CD14-positive monocyte (primary cell): ENCODE data around the gene OR2M7. TPM values are rescaled to one million over a fixed set of nuclear protein-coding genes. Genes with fewer than 3 reads are reported as not detected.

Experiments
- DNase-seq, 3 donors: peaks; one replicate each; pipeline ENCODE4 v3.0.0-alpha.2; 2011 to 2022
- H2AFZ ChIP-seq: 2 replicates; pipeline ENCODE4 v1.6.0; 2012; ENCODE audit warnings: mild to moderate bottlenecking, low read depth, low read length, inconsistent platforms; ENCODE audit not compliant: insufficient read depth, poor library complexity, severe bottlenecking
- H3K27ac ChIP-seq, 2 donors: 1 replicate in 1 of 2; 2 replicates in 1 of 2; pipeline ENCODE4 v1.5.1; 2012 to 2013; ENCODE audit warnings: low read length in 2 of 2, control low read depth in 1 of 2, inconsistent platforms in 1 of 2, low read depth in 1 of 2, mild to moderate bottlenecking in 1 of 2
- H3K27me3 ChIP-seq, 2 donors: one replicate each; pipeline versions ENCODE4 v1.6.0 to v1.6.1; 2011 to 2013; ENCODE audit warnings: low read length in 2 of 2; ENCODE audit not compliant: control insufficient read depth in 2 of 2, insufficient read depth in 2 of 2
- H3K36me3 ChIP-seq, 2 donors: replicated peaks in 1 of 2; 1 replicate in 1 of 2; 2 replicates in 1 of 2; pipeline versions ENCODE4 v1.5.1 to v1.6.1; 2012 to 2013; ENCODE audit warnings: low read length in 2 of 2, control low read depth in 1 of 2, inconsistent platforms in 1 of 2, mild to moderate bottlenecking in 1 of 2; ENCODE audit not compliant: insufficient read depth in 2 of 2, control insufficient read depth in 1 of 2
- H3K4me1 ChIP-seq, 2 donors: 1 replicate in 1 of 2; 2 replicates in 1 of 2; pipeline versions ENCODE4 v1.5.1 to v1.6.1; 2012 to 2013; ENCODE audit warnings: low read length in 2 of 2, control low read depth in 1 of 2, inconsistent platforms in 1 of 2, mild to moderate bottlenecking in 1 of 2, moderate library complexity in 1 of 2; ENCODE audit not compliant: insufficient read depth in 2 of 2, control insufficient read depth in 1 of 2
- H3K4me2 ChIP-seq: replicated peaks from 2 replicates; pipeline ENCODE3; 2012; ENCODE audit warnings: low read length, moderate library complexity, mild to moderate bottlenecking; ENCODE audit not compliant: poor library complexity, severe bottlenecking; ENCODE audit errors: extremely low read depth
- H3K4me3 ChIP-seq, 3 experiments: fragments of 200-600 bp in 1 of 3; sonication (generic) in 1 of 3; replicated peaks in 1 of 3; 1 replicate in 2 of 3; 2 replicates in 1 of 3; pipeline ENCODE4 v1.5.1; 2011 to 2013; ENCODE audit warnings: low read length in 3 of 3, mild to moderate bottlenecking in 3 of 3, control low read depth in 2 of 3, low read depth in 2 of 3, inconsistent platforms in 1 of 3, moderate library complexity in 1 of 3
- H3K79me2 ChIP-seq: 2 replicates; pipeline ENCODE4 v1.6.0; 2012; ENCODE audit warnings: mild to moderate bottlenecking, control low read depth, inconsistent platforms, low read length, moderate library complexity; ENCODE audit not compliant: insufficient read depth
- H3K9ac ChIP-seq: 2 replicates; pipeline ENCODE4 v1.6.0; 2017; ENCODE audit warnings: low read length, mild to moderate bottlenecking; ENCODE audit not compliant: insufficient read depth, poor library complexity, severe bottlenecking
- H3K9me3 ChIP-seq, 2 donors: replicated peaks in 1 of 2; 1 replicate in 1 of 2; 2 replicates in 1 of 2; pipeline versions ENCODE4 v1.5.1 to v1.6.1; 2012 to 2013; ENCODE audit warnings: low read length in 2 of 2, control low read depth in 1 of 2; ENCODE audit not compliant: control insufficient read depth in 1 of 2, insufficient read depth in 1 of 2
- H4K20me1 ChIP-seq: 2 replicates; pipeline ENCODE4 v1.6.0; 2012; ENCODE audit warnings: mild to moderate bottlenecking, low read length, control low read depth, moderate library complexity; ENCODE audit not compliant: insufficient read depth
- H3K27ac Mint-ChIP-seq, 7 donors: one replicate each; pipeline ENCODE4 v1.8.0; 2020; ENCODE audit warnings: mild to moderate bottlenecking in 7 of 7, mixed read lengths in 7 of 7, moderate library complexity in 6 of 7, inconsistent platforms in 2 of 7
- H3K27me3 Mint-ChIP-seq, 3 donors: one replicate each; pipeline ENCODE4 v1.8.0; 2021 to 2022; ENCODE audit warnings: low read depth in 3 of 3, mild to moderate bottlenecking in 3 of 3, mixed read lengths in 3 of 3, moderate library complexity in 3 of 3, inconsistent platforms in 1 of 3
- H3K36me3 Mint-ChIP-seq, 2 donors: one replicate each; pipeline ENCODE4 v1.8.0; 2020; ENCODE audit warnings: mixed read lengths in 2 of 2, inconsistent platforms in 1 of 2, mild to moderate bottlenecking in 1 of 2
- H3K4me1 Mint-ChIP-seq: one replicate; pipeline ENCODE4 v1.8.0; 2020; ENCODE audit warnings: mild to moderate bottlenecking, mixed read lengths
- H3K4me3 Mint-ChIP-seq, 2 donors: one replicate each; pipeline ENCODE4 v1.8.0; 2020; ENCODE audit warnings: mild to moderate bottlenecking in 2 of 2, mixed read lengths in 2 of 2, moderate library complexity in 1 of 2
- H3K9me3 Mint-ChIP-seq, 7 donors: one replicate each; pipeline ENCODE4 v1.8.0; 2020 to 2022; ENCODE audit warnings: mixed read lengths in 7 of 7, mild to moderate bottlenecking in 6 of 7, moderate library complexity in 6 of 7, inconsistent platforms in 2 of 7
- WGBS: methylation state at CpG from one replicate; pipeline ENCODE4 v1.1.5; 2013; ENCODE audit warnings: missing lambda C conversion rate; ENCODE audit not compliant: insufficient coverage; 5-methylcytosine and 5-hydroxymethylcytosine counted together
- intact Hi-C, 2 donors: fragments of 100-400 bp; cut with micrococcal nuclease; formaldehyde crosslinking; loops; one replicate each; pipeline versions ENCODE4 v1.15.0 to v1.15.1; 2023
- polyA plus RNA-seq, 3 donors: library from polyadenylated mRNA; depleted of rRNA in 1 of 3; unstranded in 2 of 3; stranded (reverse) in 1 of 3; fragments of 300-500 nt in 2 of 3; fragments of >200 nt in 1 of 3; fragmentation: Illumina TruSeq in 2 of 3; gene quantifications; 1 replicate in 2 of 3; 2 replicates in 1 of 3; pipeline ENCODE4 v1.2.3, GENCODE V29; 2012 to 2021
- TF ChIP-seq, protein P1 (sequence below): fragments of 200-600 bp; IDR thresholded peaks from one replicate; pipeline ENCODE4 v1.8.0; 2022; ENCODE audit warnings: antibody characterized with exemption, mild to moderate bottlenecking

Gene OR2M7
- polyA plus RNA-seq, 3 donors = not detected

DNA sequence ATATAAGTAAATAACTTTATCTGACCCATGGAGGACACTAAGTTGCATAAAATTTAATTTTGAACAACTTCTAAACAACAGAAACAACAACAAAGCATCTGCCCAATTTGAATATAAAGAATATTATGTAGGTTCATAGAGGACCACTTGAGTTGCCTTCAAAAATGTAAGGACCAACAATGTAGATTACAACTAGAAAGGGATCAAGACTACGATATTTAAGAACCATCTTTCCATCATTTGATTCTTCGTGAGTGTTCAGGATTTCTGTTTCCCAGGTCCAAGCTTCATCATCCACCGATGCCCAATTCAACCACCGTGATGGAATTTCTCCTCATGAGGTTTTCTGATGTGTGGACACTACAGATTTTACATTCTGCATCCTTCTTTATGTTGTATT, 24.1 kb upstream of the OR2M7 start, which contains the start of gene OR14C36:
TSS of gene OR14C36 (plus strand) at position 301 of the 400 bp plus-strand sequence. CDS start at position 301, 0 bp downstream.
- Mint-ChIP-seq H3K27ac (no peak within 1 kb of the TSS), H3K27me3 (peaks cover 0 to 3% (median 0%) of the 10 kb centered on the region in 3 donors), H3K4me3 (no peak within 1 kb of the TSS), H3K9me3 (peaks cover 0 to 3% (median 0%) of the 10 kb centered on the region in 7 donors), H3K4me1 (no peaks in the 10 kb centered on the region), H3K36me3 (no peaks in the 10 kb centered on the region)
- Histone ChIP-seq H3K4me3 (no peak within 1 kb of the TSS), H3K79me2 (no peaks in the 10 kb centered on the region), H3K4me1 (no peaks in the 10 kb centered on the region), H3K27ac (no peak within 1 kb of the TSS), H3K9me3 (peaks cover 0 to 4% of the 10 kb centered on the region in 2 donors), H3K36me3 (no peaks in the 10 kb centered on the region), H2AFZ (no peak within 1 kb of the TSS), H3K9ac (no peak within 1 kb of the TSS), H3K4me2 (no peak within 1 kb of the TSS), H4K20me1 (no peaks in the 10 kb centered on the region), H3K27me3 (no peaks in the 10 kb centered on the region)
- no CpG with 5 or more reads among the region's 4 CpGs for WGBS
- intact Hi-C loops = no loop called here
- TF ChIP-seq, protein P1, sequence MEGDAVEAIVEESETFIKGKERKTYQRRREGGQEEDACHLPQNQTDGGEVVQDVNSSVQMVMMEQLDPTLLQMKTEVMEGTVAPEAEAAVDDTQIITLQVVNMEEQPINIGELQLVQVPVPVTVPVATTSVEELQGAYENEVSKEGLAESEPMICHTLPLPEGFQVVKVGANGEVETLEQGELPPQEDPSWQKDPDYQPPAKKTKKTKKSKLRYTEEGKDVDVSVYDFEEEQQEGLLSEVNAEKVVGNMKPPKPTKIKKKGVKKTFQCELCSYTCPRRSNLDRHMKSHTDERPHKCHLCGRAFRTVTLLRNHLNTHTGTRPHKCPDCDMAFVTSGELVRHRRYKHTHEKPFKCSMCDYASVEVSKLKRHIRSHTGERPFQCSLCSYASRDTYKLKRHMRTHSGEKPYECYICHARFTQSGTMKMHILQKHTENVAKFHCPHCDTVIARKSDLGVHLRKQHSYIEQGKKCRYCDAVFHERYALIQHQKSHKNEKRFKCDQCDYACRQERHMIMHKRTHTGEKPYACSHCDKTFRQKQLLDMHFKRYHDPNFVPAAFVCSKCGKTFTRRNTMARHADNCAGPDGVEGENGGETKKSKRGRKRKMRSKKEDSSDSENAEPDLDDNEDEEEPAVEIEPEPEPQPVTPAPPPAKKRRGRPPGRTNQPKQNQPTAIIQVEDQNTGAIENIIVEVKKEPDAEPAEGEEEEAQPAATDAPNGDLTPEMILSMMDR = no peak
- no peak for DNase-seq

DNA sequence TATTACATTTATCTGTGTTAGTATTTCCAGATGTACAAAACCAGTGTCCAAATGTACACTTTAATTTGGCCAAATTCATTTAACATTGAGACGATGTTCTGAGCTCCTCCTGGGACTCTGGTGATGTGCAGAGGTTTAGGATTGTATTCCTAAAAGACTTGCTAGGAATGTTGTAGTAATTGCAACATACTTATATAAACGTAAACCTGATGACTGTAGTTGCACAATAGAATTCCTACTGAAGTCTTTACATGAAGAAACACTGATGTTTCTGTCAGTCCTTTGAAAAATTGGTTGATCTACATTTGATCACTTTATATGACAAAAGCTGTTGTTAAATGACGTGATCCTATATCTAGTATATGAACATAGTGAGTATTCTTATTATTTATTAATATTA, 19.1 kb upstream of the OR2M7 start:
- no peak overlapping the region for H3K4me2 ChIP-seq
- Mint-ChIP-seq H3K36me3 (no peaks in the 10 kb centered on the region), H3K27ac (no peak overlapping the region), H3K4me3 (no peak overlapping the region), H3K9me3 (peaks cover 0 to 7% (median 1%) of the 10 kb centered on the region in 7 donors), H3K4me1 (no peaks in the 10 kb centered on the region), H3K27me3 (peaks cover 0 to 1% (median 0%) of the 10 kb centered on the region in 3 donors)
- H3K27ac ChIP-seq = no peak overlapping the region
- H3K4me1 ChIP-seq = no peaks in the 10 kb centered on the region
- TF ChIP-seq, protein P1 = no peak
- H3K9ac ChIP-seq = no peak overlapping the region
- no peaks in the 10 kb centered on the region for H3K36me3 ChIP-seq
- intact Hi-C loops = no loop called here
- no peak for DNase-seq
- WGBS = no CpG with 5 or more reads among the region's 3 CpGs
- H3K4me3 ChIP-seq = no peak overlapping the region
- H4K20me1 ChIP-seq = no peaks in the 10 kb centered on the region
- H3K79me2 ChIP-seq = no peaks in the 10 kb centered on the region
- peaks cover 0 to 4% of the 10 kb centered on the region in 2 donors for H3K9me3 ChIP-seq
- no peak overlapping the region for H2AFZ ChIP-seq
- H3K27me3 ChIP-seq = no peaks in the 10 kb centered on the region
